Measurements from ENCODE around the gene HSD11B1. TPM values are rescaled to one million over a fixed set of nuclear protein-coding genes. Genes with fewer than 3 reads are reported as not detected.

The HSD11B1 gene
- total and polyA plus RNA-seq, 7 donors, result 2.0 to 10.0 (median 3.0) TPM; not detected in 1

DNA sequence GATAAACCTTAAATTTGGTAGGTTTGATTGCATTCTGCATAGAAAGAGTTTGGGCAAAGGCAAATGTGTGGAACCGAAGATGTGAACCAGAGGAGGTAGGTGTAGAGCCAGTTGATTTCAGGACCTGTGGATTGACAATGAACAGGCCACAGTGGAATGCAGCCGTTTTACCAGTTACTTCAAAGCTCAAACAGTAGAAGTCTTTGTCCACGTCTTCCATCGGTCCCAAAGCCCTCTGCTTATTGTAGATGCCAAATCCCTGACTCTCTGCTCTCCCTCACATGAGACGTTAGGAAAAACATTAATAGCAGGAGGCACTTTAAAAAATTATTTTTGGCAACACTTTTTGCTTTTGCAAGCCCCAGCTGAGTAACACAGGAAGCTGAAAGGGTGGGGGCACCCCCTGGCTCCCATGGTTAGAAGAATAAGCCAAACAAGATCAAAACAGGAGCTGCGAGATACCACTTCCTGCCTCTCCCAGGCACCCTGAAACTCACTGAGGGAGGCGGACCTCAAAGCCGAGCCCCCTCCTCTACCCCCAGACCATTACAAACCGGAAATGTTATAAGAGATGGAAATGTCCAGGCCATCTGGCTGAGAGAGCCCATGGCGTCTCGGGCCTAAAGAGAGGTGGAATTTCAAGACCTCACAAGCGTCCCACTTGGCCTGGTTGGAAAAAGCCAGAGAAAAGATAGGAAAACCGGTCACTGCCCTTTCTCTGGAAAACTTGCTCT lies 64.7 kb downstream of the HSD11B1 start:
- TF ChIP-seq POLR2A (IDR thresholded peaks at IDR 0.05), result no peak
- peak; percentile 87 to 96 (median 94) for TF ChIP-seq POLR2AphosphoS5 (IDR thresholded peaks at IDR 0.05)
- TF ChIP-seq, protein P1, sequence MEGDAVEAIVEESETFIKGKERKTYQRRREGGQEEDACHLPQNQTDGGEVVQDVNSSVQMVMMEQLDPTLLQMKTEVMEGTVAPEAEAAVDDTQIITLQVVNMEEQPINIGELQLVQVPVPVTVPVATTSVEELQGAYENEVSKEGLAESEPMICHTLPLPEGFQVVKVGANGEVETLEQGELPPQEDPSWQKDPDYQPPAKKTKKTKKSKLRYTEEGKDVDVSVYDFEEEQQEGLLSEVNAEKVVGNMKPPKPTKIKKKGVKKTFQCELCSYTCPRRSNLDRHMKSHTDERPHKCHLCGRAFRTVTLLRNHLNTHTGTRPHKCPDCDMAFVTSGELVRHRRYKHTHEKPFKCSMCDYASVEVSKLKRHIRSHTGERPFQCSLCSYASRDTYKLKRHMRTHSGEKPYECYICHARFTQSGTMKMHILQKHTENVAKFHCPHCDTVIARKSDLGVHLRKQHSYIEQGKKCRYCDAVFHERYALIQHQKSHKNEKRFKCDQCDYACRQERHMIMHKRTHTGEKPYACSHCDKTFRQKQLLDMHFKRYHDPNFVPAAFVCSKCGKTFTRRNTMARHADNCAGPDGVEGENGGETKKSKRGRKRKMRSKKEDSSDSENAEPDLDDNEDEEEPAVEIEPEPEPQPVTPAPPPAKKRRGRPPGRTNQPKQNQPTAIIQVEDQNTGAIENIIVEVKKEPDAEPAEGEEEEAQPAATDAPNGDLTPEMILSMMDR (IDR thresholded peaks at IDR 0.05), result no peak
- TF ChIP-seq EP300 (IDR thresholded peaks at IDR 0.05), result peak; percentile 45 to 81 (median 64)
- Histone ChIP-seq H3K27ac (peak overlapping the region; percentile 64 to 81 (median 80)), H3K27me3 (no peaks in the 10 kb centered on the region), H3K36me3 (no peaks in the 10 kb centered on the region), H3K9me3 (no peaks in the 10 kb centered on the region), H3K4me1 (peaks cover 0 to 37% (median 30%) of the 10 kb centered on the region in 4 donors), H3K4me3 (peak overlapping the region in 2 of 4 donors; percentile 10 to 13)
- intact Hi-C loops (cut with DNase I), result loop anchor here (2.0 to 10.0 kb wide), 2 partner anchors 15 to 55 kb away; partner anchors contain the start of genes C1orf74 and UTP25
- 30 to 72% methylated on average over 13 of the region's 13 CpGs for WGBS, 2 donors
- DNase-seq, result peak; percentile 88

GRCh38 chr1:209769971-209770370 lies 65.3 kb downstream of the HSD11B1 start:
- Histone ChIP-seq H3K4me1 (peaks cover 0 to 37% (median 30%) of the 10 kb centered on the region in 4 donors), H3K36me3 (no peaks in the 10 kb centered on the region), H3K27me3 (no peaks in the 10 kb centered on the region), H3K4me3 (peak overlapping the region in 1 of 4 donors; percentile 13), H3K9me3 (no peaks in the 10 kb centered on the region), H3K27ac (peak overlapping the region; percentile 64 to 81 (median 80))
- DNase-seq, result no peak
- TF ChIP-seq POLR2AphosphoS5 (IDR thresholded peaks at IDR 0.05) (no peak), EP300 (IDR thresholded peaks at IDR 0.05) (no peak), POLR2A (IDR thresholded peaks at IDR 0.05) (no peak)
- TF ChIP-seq, protein P1 (IDR thresholded peaks at IDR 0.05), result no peak
- intact Hi-C loops (cut with DNase I), result loop anchor here (2.0 to 10.0 kb wide), 2 partner anchors 15 to 55 kb away; partner anchors contain the start of genes C1orf74 and UTP25
- 49 to 75% methylated on average over 7 of the region's 7 CpGs for WGBS, 2 donors

- 96 to 98% methylated on average over 17 of the region's 17 CpGs for WGBS, 2 donors
- Histone ChIP-seq H3K4me3 (no peak overlapping the region), H3K27me3 (no peaks in the 10 kb centered on the region), H3K9me3 (no peaks in the 10 kb centered on the region), H3K27ac (no peak overlapping the region), H3K4me1 (peaks cover 0 to 37% (median 30%) of the 10 kb centered on the region in 4 donors), H3K36me3 (no peaks in the 10 kb centered on the region)
- no peak for DNase-seq
- intact Hi-C loops (cut with DNase I), result no loop called here
- no peak for TF ChIP-seq EP300 (IDR thresholded peaks at IDR 0.05)
Measured at GRCh38 chr1:209770636-209771415, 66.2 kb downstream of the HSD11B1 start.

DNA sequence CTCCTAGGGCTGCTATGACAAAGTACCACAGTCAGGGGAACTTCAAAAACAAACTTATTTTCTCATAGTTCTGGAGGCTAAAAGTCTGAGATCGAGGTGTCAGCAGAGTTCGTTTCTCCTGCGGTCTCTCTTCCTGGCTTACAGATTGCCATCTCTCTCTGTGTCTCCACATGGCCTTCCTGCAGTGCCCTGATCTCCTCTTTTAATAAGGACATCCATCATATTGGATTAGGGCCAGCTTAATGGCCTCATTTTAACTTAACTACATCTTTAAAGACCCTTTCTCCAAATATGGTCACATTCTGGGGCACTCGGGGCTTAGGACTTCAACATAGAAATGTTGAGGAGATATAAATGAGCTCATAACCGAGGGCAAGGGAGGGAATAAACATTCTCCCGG lies 67.5 kb downstream of the HSD11B1 start:
- DNase-seq, result no peak
- peaks cover 0 to 37% (median 30%) of the 10 kb centered on the region in 4 donors for H3K4me1 ChIP-seq
- 52 to 67% methylated on average over 6 of the region's 6 CpGs for WGBS, 2 donors
- H3K9me3 ChIP-seq, result no peaks in the 10 kb centered on the region
- H3K27me3 ChIP-seq, result no peaks in the 10 kb centered on the region
- TF ChIP-seq POLR2AphosphoS5 (IDR thresholded peaks at IDR 0.05), result no peak
- no peaks in the 10 kb centered on the region for H3K36me3 ChIP-seq
- no peak overlapping the region for H3K4me3 ChIP-seq
- H3K27ac ChIP-seq, result no peak overlapping the region
- intact Hi-C loops (cut with DNase I), result no loop called here

DNA sequence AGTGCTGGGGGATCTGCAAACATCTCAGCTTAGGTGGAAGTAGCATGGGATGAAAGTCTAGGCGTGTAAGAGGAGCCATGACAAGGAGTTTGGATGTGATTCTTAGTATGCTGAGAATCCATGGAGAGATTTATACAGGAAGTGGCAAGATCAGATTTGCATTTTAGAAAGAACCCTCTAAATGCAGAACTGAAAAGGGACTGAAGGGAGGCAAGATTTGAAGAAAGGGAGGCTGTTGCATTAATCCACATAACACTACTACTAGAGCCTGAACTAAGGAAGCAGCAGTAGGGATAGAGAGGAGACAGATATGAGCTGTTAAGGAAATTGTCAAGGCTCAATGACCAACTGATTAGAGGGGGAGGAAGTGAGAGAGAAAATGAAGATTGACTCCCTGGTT lies 69.9 kb downstream of the HSD11B1 start:
- Histone ChIP-seq H3K9me3 (no peaks in the 10 kb centered on the region), H3K4me1 (peaks cover 0 to 16% (median 14%) of the 10 kb centered on the region in 4 donors), H3K27me3 (no peaks in the 10 kb centered on the region), H3K27ac (no peak overlapping the region), H3K4me3 (no peak overlapping the region), H3K36me3 (no peaks in the 10 kb centered on the region)
- no peak for DNase-seq
- intact Hi-C loops (cut with DNase I), result no loop called here
- 81 to 85% methylated on average over 1 of the region's 1 CpG for WGBS, 2 donors
- TF ChIP-seq EP300 (IDR thresholded peaks at IDR 0.05) (no peak), POLR2AphosphoS5 (IDR thresholded peaks at IDR 0.05) (no peak), POLR2A (IDR thresholded peaks at IDR 0.05) (no peak)
- TF ChIP-seq, protein P1 (IDR thresholded peaks at IDR 0.05), result no peak

All from sigmoid colon (tissue), 7 donors.